Suppressor macrophage treated with lipopolysaccharide for 1 hour (primary cell): Measurements from ENCODE around the gene AHDC1.
"Not testable (repeated sequence)": the region's sequence is repeated elsewhere in the genome, so short reads cannot be mapped to it uniquely, and the experiment has no call there.

Experiments used
- DNase-seq, 3 donors: peaks; one replicate each; pipeline ENCODE4 v3.0.0-alpha.2; 2020 to 2022

The AHDC1 gene

DNA sequence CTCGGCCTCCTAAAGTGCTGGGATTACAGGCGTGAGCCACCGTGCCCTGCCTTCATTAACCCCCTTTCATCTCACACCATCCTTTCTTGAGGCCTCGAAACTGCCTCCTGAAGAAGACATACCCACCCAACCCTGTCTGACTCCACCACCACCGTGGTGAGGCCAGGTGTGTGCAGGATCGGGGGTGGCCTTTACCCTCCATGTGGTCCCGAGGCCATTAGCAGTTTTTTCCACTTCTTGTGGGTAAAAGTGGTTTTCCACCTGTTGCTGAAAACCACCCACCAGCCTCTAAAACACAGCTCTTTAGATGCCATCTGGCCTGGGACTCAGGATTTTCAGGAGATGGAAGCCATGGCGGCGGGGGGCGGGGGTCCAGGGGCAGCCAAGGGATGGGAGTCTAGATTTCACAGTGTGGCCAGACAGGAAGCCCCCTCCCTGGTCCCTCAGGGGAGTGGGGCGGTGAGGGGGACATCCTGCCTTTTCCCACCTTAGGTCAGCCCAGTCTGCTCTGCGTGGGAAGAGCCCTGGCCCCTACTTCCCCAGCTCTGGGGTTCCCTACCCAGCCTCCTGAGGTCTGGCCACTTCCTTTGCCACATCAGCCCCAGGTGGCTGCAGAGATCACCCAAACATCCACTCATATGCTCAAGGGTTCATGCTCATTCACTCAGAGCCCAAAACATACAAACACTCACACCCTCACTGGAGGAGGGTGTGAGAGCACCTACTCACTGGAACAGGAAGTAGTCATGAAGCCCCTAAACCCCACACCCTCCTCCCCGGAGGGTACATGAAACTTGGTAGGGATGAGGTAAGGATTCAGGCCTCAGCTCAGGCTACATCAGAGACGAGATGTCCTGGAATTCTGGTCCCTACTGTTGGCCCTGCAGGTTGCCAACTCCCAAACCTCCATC lies 28.7 kb upstream of the AHDC1 start:
- DNase-seq: peak; percentile 59 to 80 (median 68)

DNA sequence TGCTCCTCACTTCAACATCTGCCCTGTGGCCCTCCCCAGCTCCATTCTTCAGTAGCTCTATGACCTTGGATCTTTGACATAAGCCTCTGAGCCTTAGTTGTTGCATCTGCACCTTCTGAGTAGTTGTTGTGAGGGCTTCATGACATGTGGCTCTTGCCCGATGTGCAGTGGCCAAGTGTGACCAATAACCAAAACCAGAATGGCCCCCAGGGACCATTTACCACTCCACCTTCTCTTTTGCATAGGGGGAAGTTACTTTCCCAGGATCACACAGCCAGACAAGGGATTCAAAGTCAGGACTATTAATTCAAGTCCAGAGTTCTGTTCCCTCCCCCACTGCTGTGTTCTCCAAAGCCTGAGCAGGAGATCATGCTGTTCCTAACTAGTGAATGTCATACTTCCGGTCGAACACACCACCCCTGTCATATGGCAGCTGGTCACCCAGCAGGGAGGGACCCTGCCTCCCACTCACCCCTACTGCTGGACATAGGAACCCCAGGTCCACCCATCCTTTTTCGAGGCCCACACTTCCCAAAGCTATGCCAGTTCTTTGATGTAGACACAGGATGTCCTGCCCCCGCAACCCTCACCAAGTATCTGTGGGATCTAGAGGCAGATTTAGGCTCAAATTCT lies 27.0 kb upstream of the AHDC1 start:
- DNase-seq: peak; percentile 83 to 91 (median 91)

DNA sequence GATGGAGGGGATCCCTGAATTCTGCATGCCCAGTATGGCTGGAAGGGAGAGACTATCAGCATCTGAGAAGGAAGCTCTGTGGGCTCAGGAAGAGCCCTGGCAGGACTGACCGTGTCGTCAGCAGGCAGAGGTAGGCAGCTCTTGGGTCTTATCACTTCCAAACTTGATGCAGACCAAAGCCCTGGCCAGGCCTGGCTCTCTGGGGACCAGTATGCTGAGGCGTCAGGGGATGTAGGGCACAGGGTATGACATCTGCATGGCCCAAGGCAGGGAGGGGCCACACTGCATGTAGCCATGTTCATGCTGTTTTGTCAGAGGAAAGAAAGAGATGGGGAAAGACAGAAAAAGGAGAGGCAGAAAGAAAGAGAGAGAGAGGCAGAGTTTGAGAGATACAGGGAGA lies 24.8 kb upstream of the AHDC1 start:
- no peak for DNase-seq

DNA sequence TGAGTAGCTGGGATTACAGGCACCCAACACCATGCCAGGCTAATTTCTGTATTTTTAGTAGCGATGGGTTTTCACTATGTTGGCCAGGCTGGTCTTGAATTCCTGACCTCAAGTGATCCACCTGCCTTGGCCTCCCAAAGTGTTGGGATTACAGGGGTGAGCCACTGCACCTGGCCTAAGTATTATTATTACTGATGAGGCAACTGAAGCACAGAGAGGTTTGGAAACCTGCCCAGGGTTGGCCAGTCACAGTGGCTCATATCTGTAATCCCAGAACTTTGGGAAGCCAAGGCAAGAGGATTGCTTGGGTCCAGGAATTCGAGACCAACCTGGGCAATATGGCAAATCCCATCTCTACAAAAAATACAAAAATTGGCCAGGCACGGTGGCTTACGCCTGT lies 23.8 kb upstream of the AHDC1 start:
- not testable (repeated sequence) for DNase-seq

DNA sequence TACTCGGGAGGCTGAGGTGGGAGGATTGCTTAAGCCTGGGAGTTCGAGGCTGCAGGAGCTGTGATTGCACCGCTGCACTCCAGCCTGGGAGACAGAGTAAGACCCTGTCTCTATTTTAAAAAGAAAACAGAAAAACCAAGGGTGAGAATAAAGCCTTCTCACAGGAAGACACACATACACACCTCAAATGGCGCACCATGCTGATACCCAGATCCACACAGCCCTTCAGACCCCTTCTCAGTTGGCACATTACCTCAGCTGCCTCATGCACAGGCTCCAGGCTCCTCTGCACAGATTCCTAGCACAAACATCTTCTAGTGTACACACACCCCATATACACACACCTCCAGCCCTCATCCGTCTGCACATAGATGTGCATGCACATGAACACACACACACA lies 23.1 kb upstream of the AHDC1 start:
- no peak for DNase-seq

DNA sequence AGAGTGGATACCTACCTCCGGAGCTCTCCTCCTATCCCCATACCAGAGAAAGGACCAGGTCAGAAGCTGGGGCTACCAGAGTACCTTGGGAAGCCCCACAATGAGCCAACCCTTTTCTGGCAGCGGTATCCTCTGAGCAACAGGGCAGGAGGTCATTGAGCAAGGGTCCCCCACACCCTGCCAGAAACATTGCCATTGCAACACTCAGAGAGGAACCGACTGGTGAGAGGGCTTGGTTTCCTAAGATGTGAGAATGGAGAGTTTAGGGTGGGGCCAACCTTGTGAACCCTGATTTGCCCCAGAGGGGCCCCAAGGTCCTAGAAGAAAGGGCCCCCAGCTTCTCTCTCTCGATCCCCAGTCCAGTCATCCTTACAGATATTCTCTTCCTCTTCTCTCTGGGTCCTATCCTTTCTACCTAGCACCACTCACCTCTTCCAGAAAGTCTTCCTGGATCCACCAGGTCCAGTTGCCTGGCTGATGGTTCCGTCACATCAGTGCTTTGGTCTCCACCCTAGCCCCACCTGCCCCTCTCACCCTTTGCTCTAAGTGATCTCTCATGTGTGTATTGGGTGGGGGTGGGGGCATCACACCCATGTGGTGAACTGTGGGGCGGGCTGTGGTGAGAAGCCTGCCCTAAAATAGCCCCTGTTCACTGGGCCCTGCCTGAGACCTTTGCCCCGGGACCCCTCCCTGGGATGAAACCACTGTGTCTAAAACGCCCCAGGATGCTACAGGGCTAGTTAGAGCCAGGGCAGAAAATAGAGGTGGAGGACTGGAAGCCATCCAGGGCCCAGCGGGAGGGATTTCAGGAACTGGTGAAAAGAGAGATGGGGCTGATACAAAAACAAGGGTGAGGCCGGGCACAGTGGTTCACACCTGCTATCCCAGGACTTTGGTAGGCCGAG lies 22.3 kb upstream of the AHDC1 start:
- peak; percentile 91 to 97 (median 92) for DNase-seq

DNA sequence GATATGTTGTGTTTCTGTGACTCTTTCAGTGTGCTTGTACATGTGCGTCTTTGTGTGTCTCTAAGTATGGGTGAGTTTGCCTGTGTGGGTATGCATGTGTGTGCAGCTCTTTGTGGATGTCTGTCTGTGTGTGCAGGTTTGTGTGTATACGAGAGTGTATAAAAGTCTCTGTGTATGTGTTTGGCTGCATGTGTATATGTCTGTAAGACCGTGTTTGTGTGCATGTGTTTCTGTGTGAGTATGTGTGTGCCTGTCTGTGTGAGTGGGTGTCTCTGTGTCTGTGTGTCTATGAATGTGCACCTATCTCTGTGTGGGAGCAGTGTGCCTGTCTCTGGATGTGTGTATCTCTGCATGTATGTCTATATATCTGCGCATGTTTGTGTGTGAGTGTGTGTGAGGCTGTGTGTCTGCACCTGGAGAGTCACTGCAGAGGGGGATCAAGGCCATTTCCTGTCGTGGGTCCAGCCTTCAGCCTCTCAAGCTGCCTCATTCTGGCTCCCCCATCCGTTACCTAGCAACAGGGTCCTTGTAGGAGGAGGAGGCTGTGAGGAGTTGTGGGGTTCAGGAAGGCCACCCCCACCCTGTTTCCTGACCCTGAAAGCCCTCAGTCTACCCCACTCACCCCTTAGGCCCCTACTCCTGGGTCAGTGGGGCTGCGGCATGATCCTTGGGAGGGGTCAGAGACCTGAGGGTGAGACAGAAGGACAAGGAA lies 20.7 kb upstream of the AHDC1 start:
- no peak for DNase-seq

DNA sequence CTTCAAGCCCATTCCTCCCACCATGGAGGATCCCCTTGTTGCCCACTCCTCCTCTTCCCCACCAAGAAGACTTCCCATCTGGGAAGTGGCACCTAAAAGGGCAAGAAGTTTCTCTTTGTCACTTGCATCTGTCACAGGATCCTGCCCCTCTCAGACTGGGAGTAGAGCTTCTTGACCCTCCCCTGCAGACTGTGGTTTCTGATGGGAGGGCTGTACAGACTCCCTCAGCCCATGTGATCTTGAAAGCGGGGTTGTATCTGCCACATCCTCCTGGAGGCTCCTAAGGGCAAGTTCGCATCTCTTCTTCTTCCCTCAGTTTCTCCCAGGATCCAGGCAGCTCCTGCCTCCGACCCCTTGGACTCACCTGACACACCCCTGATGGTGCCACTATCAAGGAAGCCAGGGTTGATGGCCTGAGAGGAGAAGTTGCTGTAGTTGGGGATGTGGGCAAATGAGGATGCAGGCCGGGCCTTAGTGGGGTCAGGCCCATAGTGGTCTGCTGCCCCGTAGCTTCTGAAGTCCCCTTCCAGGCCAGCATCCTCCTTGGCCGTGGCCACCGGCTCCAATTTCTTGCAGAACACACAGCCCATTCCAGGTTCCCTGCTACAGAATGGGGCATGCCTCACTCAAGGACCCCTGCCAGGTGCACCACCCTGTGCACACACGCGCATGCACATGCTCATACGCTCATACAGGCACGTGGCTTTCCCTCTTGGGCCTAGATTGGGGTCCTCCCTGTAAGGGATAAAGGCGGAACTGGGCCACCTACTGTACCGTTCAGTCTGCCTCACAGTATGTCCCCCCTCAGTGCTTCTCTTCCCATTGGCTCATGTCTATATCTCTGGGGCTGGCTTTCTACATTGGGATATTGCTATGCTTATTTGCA lies 19.6 kb upstream of the AHDC1 start:
- DNase-seq: no peak

GRCh38 chr1:27622828-27623227 lies 18.9 kb upstream of the AHDC1 start:
- DNase-seq: peak; percentile 54 to 73 (median 62)

- DNase-seq: peak in 2 of 3 donors; percentile 62
These were observed 17.3 kb upstream of the AHDC1 start for GRCh38 chr1:27621051-27621920.

GRCh38 chr1:27619782-27620438 lies 16.0 kb upstream of the AHDC1 start:
- not testable (repeated sequence) for DNase-seq

- DNase-seq: peak; percentile 46 to 55 (median 54)
These were observed 14.6 kb upstream of the AHDC1 start for GRCh38 chr1:27618341-27619082.

- no peak for DNase-seq
These were observed 13.5 kb upstream of the AHDC1 start for GRCh38 chr1:27617420-27617819.

DNA sequence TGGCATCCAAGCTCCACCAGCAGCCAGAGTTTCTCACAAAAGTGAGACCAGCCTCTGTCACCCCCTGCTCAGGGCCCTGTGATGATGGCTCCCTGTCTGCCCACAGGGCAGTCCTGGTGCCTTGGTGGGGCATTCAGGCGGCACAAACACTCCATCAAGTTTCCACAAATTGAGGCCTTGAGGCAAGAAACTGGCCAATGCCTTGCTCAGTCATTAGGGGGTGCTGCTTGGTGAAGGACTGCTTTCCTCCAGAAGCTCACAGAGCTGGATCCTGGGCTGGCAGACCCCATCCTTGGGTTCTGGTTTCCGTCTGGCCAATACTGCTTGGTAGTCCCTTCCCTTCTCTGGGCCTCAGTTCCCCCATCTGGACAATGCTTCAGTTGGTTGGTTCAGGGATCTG lies 12.5 kb upstream of the AHDC1 start:
- no peak for DNase-seq

DNA sequence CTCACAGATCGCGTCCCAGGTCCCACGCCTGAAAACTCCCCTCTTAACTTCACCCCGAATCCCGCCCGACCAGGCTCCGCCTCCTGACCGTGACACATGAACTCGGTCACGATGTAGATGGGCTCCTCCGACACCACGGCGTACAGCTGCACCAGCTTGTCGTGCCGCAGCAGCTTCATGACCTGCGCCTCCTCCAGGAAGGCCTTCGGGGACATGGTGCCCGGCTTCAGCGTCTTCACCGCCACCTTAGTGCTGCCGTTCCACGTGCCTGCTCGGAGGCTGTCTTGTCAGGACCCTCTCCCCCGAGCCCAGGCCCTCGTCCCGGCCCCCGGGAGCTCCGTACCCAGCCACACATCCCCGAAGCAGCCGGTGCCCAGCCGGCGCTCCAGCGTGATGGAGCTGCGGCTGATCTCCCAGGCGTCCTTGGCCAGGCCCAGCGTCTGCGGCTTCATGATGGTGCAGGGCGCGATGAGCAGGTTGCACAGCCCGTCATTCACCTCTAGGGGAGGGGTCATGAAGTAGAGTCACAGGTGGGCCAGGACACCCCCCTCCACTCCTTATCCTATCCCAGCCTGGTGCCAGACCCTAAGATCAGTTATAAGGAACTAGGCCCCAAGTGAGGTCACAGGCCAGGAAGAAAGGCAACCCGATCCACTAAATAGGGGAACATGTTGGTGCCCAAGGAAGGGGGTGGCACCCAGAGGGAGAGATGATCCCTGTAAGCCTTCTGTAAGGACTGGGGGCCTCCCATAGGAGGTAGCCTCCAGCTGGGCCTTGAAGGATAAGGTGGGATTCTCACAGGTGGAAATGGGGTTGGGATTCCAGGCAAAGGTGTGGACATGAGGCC lies 11.6 kb upstream of the AHDC1 start:
- no peak for DNase-seq

GRCh38 chr1:27614625-27615344 lies 10.8 kb upstream of the AHDC1 start:
- DNase-seq: no peak

- DNase-seq: no peak
These were observed 10.2 kb upstream of the AHDC1 start for GRCh38 chr1:27614043-27614624.
